KMS-11 (cell line): Measurements from ENCODE around the gene AHNAK2.

ENCODE experiments used
- H2AFZ ChIP-seq: fragments of 200-600 bp; sonication (generic); 2 replicates; pipeline ENCODE4 v1.6.1; 2016; ENCODE audit warnings: antibody characterized with exemption, mixed run types, low read depth
- H3K27ac ChIP-seq: fragments of 200-600 bp; sonication (generic); 2 replicates; pipeline ENCODE4 v1.6.1; 2016; ENCODE audit warnings: mild to moderate bottlenecking, mixed run types
- H3K27me3 ChIP-seq: fragments of 200-600 bp; sonication (generic); 2 replicates; pipeline ENCODE4 v1.6.1; 2017; ENCODE audit warnings: mild to moderate bottlenecking, low read depth, mixed run types, moderate library complexity; ENCODE audit not compliant: insufficient read depth
- H3K36me3 ChIP-seq: fragments of 200-600 bp; sonication (generic); 2 replicates; pipeline ENCODE4 v1.6.1; 2017; ENCODE audit warnings: mild to moderate bottlenecking, mixed run types; ENCODE audit not compliant: insufficient read depth
- H3K4me1 ChIP-seq: fragments of 200-600 bp; sonication (generic); 2 replicates; pipeline ENCODE4 v1.6.1; 2016; ENCODE audit warnings: mild to moderate bottlenecking, low read depth, mixed run types; ENCODE audit not compliant: poor library complexity, severe bottlenecking
- H3K4me2 ChIP-seq: fragments of 200-600 bp; sonication (generic); 2 replicates; pipeline ENCODE4 v1.7.0; 2016; ENCODE audit warnings: mild to moderate bottlenecking, mixed run types
- H3K4me3 ChIP-seq: fragments of 200-600 bp; sonication (generic); IDR thresholded peaks from 2 replicates; pipeline ENCODE4 v1.6.1; 2017; ENCODE audit warnings: low read depth, low read length, mixed read lengths; ENCODE audit not compliant: insufficient read depth
- H3K79me2 ChIP-seq: fragments of 200-600 bp; sonication (generic); 2 replicates; pipeline ENCODE4 v1.6.1; 2016; ENCODE audit warnings: low read depth, mixed run types; ENCODE audit not compliant: insufficient read depth
- H3K9ac ChIP-seq: fragments of 200-600 bp; sonication (generic); 2 replicates; pipeline ENCODE4 v1.6.1; 2016; ENCODE audit warnings: mild to moderate bottlenecking, mixed run types
- H4K20me1 ChIP-seq: fragments of 200-600 bp; sonication (generic); 2 replicates; pipeline ENCODE4 v1.6.1; 2016; ENCODE audit warnings: mild to moderate bottlenecking, mixed run types; ENCODE audit not compliant: insufficient read depth
- CTCF ChIP-seq: fragments of 200-600 bp; sonication (generic); conservative IDR thresholded peaks from 2 replicates; pipeline ENCODE4 v1.6.1; 2017; ENCODE audit warnings: low read depth, mild to moderate bottlenecking, antibody characterized with exemption, low read length, moderate library complexity, mixed read lengths

The AHNAK2 gene

GRCh38 chr14:104903990-104904389, 74.2 kb downstream of the AHNAK2 start:
- H4K20me1 ChIP-seq: no peaks in the 10 kb centered on the region
- no peak overlapping the region for H3K27ac ChIP-seq
- no peaks in the 10 kb centered on the region for H3K79me2 ChIP-seq
- no peak for TF ChIP-seq CTCF
- peaks cover 59% of the 10 kb centered on the region for H3K4me1 ChIP-seq
- H3K36me3 ChIP-seq: no peaks in the 10 kb centered on the region
- H3K27me3 ChIP-seq: no peaks in the 10 kb centered on the region
- no peak overlapping the region for H3K4me2 ChIP-seq
- H3K4me3 ChIP-seq: no peak overlapping the region
- H2AFZ ChIP-seq: no peak overlapping the region
- no peak overlapping the region for H3K9ac ChIP-seq

- H4K20me1 ChIP-seq: no peaks in the 10 kb centered on the region
- H3K4me2 ChIP-seq: peak overlapping the region; percentile 84
- peak overlapping the region; percentile 56 for H3K27ac ChIP-seq
- H3K9ac ChIP-seq: peak overlapping the region; percentile 13; the same call in 1 of the 2 replicates
- no peaks in the 10 kb centered on the region for H3K27me3 ChIP-seq
- TF ChIP-seq CTCF: no peak
- H3K36me3 ChIP-seq: no peaks in the 10 kb centered on the region
- H2AFZ ChIP-seq: no peak overlapping the region
- no peak overlapping the region for H3K4me3 ChIP-seq
- H3K4me1 ChIP-seq: peaks cover 65% of the 10 kb centered on the region
- H3K79me2 ChIP-seq: no peaks in the 10 kb centered on the region
Observed at GRCh38 chr14:104900639-104901512, 77.3 kb downstream of the AHNAK2 start.

- H3K4me2 ChIP-seq: peak overlapping the region; percentile 84; the same call in 1 of the 2 replicates
- no peaks in the 10 kb centered on the region for H3K79me2 ChIP-seq
- H3K4me3 ChIP-seq: no peak overlapping the region
- H2AFZ ChIP-seq: no peak overlapping the region
- no peaks in the 10 kb centered on the region for H3K36me3 ChIP-seq
- H3K9ac ChIP-seq: no peak overlapping the region
- H3K27ac ChIP-seq: no peak overlapping the region
- H3K27me3 ChIP-seq: no peaks in the 10 kb centered on the region
- no peaks in the 10 kb centered on the region for H4K20me1 ChIP-seq
- TF ChIP-seq CTCF: no peak
- H3K4me1 ChIP-seq: peaks cover 75% of the 10 kb centered on the region
Observed at GRCh38 chr14:104899781-104900180, 78.4 kb downstream of the AHNAK2 start.

GRCh38 chr14:104898870-104899510, 79.2 kb downstream of the AHNAK2 start:
- Histone ChIP-seq H3K4me2 (no peak overlapping the region; the same call in 1 of the 2 replicates), H3K4me3 (no peak overlapping the region), H4K20me1 (no peaks in the 10 kb centered on the region), H3K9ac (no peak overlapping the region), H3K36me3 (no peaks in the 10 kb centered on the region), H3K27me3 (no peaks in the 10 kb centered on the region), H3K4me1 (peaks cover 83% of the 10 kb centered on the region), H3K79me2 (no peaks in the 10 kb centered on the region), H3K27ac (no peak overlapping the region), H2AFZ (no peak overlapping the region)
- TF ChIP-seq CTCF: no peak
